HG02610 (cell line): ENCODE measurements around the gene CCDC12.

Experiments used
- ATAC-seq: cut with Tn5 transposase; IDR thresholded peaks from one replicate; pipeline ENCODE4 v1.9.1; 2021; ENCODE audit warnings: mild to moderate bottlenecking, moderate library complexity; ENCODE audit not compliant: unreplicated experiment

The CCDC12 gene

DNA sequence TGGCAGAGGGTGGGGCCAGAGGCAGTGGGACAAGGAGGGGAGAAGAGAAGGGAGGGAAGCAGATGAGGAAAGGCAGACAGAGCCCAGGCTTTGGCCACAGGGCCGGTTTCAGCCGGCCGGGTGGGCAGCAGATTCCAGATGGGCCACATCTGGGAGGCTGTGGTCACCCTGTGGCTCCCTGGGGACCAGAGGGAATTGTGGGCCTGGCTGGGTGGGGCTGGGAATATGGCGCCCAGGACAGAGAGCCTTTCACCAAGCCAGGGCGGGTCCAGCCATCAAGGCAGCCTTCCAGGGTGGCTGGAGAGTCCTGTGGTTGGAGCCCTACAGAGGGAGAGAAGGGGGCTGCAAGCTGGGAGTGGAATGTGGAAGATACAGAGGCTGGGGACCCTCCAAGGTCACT, 80.2 kb downstream of the CCDC12 start:
- no peak for ATAC-seq

DNA sequence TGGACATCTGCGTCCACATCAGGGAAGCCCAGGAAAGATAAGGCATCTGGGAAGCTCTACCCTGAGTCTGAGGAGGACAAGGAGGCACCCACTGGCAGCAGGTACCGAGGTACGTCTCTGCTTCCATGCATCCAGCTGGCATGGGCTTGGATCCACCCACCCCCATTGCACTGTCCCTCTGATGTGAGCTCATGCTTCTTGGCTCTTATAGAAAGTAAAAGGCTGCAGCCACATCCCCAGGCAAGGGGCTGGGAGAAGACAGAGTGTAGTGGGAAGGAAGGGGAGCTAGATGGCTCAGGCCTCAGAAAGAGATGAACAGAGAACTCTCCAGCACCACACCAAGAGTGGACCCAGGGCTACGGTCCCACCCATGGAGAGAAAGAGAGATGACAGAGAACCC, 80.8 kb downstream of the CCDC12 start:
- ATAC-seq = no peak

DNA sequence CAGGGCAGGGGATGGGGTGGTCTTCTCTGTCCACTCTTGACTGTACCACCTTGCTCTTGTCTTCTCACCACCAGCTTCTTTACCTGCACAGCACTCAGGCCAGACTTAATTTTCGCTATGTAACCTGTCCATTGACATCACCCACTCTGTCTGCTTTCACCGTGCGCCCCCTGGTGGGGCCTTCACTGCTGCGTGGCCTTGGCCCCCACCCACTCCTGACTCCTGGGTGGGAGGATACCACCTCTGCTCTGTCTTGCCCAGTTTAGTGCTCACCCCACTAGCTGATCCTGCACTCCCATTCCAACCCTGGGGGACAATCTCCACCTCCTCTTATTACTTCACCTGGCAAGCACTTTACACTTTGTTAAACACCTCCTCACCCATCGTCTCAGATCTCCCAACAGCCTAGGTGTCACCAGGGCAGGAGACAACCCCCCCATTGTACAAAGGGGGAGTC, 81.3 kb downstream of the CCDC12 start:
- no peak for ATAC-seq

DNA sequence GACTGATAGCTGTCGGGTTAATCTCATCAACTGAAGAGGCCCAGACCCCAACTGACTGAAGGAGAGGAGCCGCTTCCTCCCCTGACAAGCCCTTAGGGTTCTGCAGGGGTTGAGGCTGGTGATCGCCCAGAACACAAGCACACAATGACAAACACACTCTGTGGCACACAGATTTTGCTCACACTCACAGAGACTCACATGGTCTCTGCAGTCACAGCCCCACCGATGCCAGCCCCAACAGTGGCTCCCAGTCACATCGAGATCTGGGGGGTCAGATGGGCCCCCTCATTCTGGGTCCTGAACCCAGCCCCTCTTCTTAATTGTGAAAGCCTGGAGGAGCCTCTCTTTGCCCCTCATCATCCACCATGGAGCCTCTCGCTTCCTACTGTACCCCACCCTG, 82.3 kb downstream of the CCDC12 start:
- no peak for ATAC-seq

- no peak for ATAC-seq
Measured at GRCh38 chr3:46893763-46894162, 82.8 kb downstream of the CCDC12 start.

- no peak for ATAC-seq
Measured at GRCh38 chr3:46893146-46893748, 83.3 kb downstream of the CCDC12 start.

GRCh38 chr3:46892285-46893145, 84.0 kb downstream of the CCDC12 start:
- no peak for ATAC-seq

GRCh38 chr3:46891132-46891531, 85.4 kb downstream of the CCDC12 start:
- no peak for ATAC-seq

DNA sequence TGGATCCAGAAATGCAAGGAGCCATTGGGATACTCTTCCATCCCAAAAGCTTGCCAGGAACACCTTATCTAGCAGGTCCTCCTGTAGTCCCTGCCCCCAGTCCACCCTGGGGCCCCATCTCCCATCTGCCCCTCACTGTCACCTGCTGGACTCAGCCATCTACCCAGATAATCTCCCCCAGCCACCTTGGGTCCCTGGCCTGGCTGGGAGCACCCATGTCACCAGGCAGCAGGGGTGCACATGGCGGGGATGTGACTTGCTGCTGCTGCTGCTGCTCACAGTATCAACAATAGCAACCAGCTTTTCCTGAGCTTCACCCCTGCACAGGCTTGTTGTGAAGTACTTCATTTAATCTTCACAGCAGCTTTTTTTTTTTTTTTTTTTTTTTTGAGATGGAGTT, 86.4 kb downstream of the CCDC12 start:
- no peak for ATAC-seq

GRCh38 chr3:46889381-46890110, 87.0 kb downstream of the CCDC12 start:
- ATAC-seq = no peak

DNA sequence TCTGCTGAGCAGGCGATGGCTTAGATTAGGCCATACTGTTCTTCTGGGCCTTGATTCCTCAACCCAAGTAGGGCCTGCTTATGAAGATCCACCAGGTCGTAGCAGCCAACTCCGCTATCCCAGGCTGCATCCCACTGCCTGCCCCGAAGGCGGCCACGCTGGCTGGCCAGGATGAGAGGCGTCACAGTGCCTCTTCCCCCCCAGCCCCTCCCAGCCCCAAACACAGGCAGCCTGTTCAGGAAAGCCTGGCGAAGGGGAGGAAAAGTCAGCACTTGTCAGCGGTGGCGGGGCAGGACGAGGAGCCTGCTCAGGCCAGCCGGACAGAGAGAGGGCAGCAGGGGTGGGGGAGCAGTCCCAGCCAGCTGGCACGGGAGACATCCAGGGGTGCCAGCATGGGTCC, 87.8 kb downstream of the CCDC12 start:
- ATAC-seq = no peak

DNA sequence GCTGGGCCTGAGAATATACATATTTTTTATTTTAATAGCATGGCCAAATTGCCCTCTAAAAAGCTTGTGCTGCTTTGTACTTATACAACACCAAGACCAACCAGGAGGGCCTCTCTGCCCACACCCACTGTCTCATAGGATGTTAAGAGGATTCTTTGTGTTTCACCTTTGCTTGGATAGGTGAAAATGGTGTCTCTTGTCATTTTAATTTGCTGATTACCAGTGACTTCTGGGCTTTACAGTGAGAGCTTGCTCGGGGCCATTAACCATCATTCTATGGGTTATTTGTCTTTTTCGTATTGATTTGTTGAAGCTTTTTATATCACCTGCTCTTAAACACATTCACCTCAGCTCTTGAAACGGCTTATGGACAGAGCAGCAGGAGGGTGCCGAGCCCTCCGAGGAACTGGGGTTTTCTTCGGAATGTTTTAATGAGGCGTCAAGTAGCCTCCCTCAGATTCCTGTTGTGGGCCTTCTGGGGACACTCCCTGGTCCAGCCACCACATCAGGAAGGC, 88.5 kb downstream of the CCDC12 start:
- ATAC-seq = no peak

DNA sequence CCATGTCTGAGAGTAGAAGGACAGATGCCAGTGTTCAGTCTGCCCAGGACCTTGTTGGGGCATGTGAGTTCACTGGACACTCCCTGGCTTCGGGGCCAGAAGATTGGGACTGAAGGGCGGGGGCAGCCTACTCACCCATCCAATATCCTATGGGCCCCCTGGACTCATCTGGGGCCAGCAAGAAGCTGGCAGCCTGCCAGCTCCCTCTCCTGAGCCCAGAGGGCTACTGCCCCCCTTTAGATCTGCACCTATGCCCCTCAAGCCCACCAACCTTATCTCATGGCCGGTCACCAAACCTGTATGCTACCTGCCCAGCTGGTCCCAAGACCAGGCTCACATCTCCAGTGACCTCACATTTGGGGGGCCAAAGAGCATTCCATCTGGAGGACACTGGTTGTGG, 90.9 kb downstream of the CCDC12 start:
- ATAC-seq = no peak

DNA sequence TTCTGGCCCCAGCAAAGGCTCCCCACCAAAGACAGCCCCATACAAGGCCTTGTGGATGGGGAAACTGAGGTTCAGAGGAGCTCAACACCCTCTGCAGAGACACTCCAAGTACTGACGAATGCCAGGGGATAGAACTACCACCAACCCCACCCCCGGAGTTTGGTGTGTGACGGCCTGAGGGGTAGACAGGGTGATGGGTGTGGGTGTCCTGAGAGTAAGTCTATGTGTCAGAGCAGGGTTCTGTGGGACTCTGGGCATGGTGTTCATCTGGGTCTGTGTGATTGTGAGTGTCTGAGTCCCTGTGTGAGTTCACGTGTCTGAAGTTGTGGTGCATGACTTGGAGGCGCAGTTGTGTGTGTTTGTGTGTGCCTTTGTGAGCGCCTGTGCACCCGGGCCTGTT, 91.6 kb downstream of the CCDC12 start:
- ATAC-seq = no peak

- no peak for ATAC-seq
Measured at GRCh38 chr3:46884427-46884826, 92.1 kb downstream of the CCDC12 start.

- ATAC-seq = no peak
Measured at GRCh38 chr3:46883830-46884185, 92.7 kb downstream of the CCDC12 start.

- no peak for ATAC-seq
Measured at GRCh38 chr3:46883054-46883829, 93.3 kb downstream of the CCDC12 start.

DNA sequence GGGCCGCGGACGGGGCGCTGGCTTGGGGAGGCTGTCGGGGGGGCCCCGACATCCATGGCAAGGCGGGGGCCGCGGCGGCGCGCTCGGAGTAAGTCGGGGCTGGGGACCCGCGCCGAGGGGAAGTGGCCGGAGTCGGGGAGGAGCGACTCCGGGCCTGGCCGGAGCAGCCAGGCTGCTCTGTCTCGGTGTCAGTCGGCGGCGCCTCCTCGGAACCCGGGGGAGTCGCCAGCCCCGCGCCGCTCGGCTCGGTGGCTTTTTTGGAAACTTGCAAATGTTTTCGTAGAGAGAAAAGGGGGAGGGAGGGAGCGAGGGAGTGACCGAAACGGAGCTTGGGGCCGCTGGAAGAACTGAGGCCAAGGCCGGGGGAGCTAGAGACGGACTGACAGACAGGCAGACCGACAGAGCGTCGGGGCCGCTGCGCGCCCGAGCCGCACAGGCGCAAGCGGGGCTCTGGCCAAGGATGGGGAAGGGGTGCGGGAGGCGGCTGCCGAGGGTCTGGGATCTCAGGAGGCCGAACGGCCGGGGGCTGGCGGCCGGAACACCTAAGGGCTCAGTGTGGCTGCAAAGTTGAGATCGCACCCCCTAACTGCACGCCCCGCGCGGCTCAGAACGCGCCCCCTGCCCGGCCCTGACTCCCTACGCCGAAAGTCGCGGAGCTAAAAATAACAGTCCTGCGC, 94.0 kb downstream of the CCDC12 start:
- ATAC-seq = no peak

GRCh38 chr3:46881596-46882376, 94.8 kb downstream of the CCDC12 start:
- no peak for ATAC-seq
